ENCODE data around the gene ACOT8.
"Not testable (repeated sequence)": the region's sequence is repeated elsewhere in the genome, so short reads cannot be mapped to it uniquely, and the experiment has no call there.

Gene ACOT8

DNA sequence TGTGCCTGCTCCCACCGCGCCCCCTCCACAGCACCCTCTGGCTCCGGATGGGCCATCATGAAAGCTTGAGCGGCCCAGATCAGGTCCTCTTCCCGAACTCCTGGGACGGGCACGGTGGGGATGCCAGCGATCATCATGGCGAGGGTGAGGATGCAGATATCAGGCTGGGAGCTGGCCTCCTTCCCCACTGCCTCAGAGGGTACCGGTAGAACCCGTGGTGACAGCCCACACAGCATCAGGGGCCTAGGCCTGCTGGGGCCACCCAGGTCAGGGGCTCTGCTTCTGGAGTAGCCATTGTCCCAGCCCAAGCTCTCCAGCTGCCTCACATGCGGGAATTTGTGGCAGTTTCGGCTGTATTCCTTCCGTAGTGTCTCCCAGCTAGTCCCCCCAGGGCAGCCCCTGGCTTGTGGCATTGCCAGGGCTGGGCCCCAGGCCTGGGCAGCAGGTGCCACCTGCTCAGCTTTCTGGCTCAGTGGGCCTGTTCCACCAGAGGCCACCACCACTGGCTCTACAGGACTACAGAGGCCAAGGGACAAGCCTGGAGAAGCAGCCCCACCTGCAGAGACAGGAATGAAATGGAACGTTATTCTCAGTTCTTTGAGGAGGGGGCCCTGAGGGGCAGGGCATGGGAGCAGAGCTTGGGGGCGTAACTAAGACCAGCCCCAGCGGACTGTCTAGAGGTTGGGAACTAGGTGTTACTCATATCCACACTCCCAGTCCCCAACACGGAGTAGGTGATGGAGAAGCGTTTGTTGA is 29.6 kb upstream of the ACOT8 start:
- no peak overlapping the region for H3K4me3 ChIP-seq (ENCODE audit: low read depth, low read length)
- no peak for DNase-seq (ENCODE audit: low read depth)
- TF ChIP-seq, protein P1, sequence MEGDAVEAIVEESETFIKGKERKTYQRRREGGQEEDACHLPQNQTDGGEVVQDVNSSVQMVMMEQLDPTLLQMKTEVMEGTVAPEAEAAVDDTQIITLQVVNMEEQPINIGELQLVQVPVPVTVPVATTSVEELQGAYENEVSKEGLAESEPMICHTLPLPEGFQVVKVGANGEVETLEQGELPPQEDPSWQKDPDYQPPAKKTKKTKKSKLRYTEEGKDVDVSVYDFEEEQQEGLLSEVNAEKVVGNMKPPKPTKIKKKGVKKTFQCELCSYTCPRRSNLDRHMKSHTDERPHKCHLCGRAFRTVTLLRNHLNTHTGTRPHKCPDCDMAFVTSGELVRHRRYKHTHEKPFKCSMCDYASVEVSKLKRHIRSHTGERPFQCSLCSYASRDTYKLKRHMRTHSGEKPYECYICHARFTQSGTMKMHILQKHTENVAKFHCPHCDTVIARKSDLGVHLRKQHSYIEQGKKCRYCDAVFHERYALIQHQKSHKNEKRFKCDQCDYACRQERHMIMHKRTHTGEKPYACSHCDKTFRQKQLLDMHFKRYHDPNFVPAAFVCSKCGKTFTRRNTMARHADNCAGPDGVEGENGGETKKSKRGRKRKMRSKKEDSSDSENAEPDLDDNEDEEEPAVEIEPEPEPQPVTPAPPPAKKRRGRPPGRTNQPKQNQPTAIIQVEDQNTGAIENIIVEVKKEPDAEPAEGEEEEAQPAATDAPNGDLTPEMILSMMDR (IDR thresholded peaks at IDR 0.05; ENCODE audit: low read depth, low read length, missing control alignments) = no peak

DNA sequence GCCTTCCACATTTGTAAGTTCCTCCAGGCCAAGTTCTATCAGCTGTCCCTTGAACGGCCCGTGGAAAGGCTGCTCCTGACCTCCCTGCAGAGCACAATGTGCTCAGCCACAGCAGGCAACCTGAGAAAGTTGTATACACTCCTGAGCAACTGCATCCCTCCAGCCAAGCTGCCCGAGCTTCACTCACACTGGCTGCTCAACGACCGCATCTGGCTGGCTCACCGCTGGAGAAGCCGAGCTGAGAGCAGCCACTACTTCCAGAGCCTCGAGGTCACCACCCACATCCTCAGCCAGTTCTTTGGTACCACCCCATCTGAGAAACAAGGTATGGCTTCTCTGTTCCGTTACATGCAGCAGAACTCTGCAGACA is 25.9 kb upstream of the ACOT8 start:
- H3K4me3 ChIP-seq (ENCODE audit: low read depth, low read length) = no peak overlapping the region
- no peak for DNase-seq (ENCODE audit: low read depth)

GRCh38 chr20:45882469-45883099 is 25.4 kb upstream of the ACOT8 start:
- H3K4me3 ChIP-seq (ENCODE audit: low read depth, low read length) = no peak overlapping the region
- DNase-seq (ENCODE audit: low read depth) = no peak
- TF ChIP-seq, protein P1 (IDR thresholded peaks at IDR 0.05; ENCODE audit: low read depth, low read length, missing control alignments) = no peak

More for the DNA sequence above, 25.9 kb upstream of the ACOT8 start:
- TF ChIP-seq, protein P1 (IDR thresholded peaks at IDR 0.05; ENCODE audit: low read depth, low read length, missing control alignments) = no peak

DNA sequence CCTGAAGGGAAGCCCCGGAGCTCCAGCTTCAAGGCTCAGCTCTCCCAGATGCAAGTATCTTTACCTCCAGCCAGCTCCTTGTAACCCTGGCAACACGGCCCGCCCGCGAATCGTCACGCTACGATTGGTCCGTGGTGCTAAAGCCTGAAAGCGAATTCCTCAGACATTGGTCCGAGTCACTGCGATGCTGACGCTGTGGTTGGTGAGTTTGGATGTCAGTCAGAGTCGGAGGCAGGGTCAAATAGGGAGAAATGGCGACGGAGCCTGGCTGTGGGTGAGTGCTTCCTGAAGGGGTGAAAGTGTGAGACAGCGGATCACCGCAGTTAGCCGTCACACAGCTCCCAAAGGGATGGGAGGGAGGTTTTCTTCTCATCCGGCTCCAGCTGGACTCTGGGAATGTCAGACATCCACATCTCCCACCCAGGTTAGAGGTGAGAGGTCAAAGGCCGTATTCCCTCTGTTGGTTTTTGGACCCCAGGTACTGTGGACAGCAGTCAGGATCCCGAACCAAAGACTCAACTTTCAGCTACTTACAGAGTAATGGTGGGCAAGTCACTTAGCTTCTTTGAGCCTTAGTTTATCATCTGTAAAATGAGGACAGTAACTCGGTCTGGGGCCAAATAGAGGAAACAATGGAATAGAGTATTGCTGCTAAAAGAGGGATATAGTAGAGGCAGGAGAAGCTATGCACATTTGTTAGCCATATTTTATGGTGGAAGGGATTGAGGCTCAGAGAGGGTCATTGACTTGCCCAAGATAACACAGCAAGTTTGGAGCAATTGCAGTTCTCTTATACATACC is 24.0 kb upstream of the ACOT8 start, which contains the start of gene ZSWIM1:
Gene ZSWIM1 (plus strand): TSS at position 240 of the 801 bp plus-strand sequence. CDS start 1,366 bp downstream, outside the sequence.
- TF ChIP-seq, protein P1 (IDR thresholded peaks at IDR 0.05; ENCODE audit: low read depth, low read length, missing control alignments) = no peak
- DNase-seq (ENCODE audit: low read depth) = peak; percentile 99
- H3K4me3 ChIP-seq (ENCODE audit: low read depth, low read length) = peak within 1 kb of the TSS; percentile 88

GRCh38 chr20:45878076-45878761 is 21.0 kb upstream of the ACOT8 start:
- TF ChIP-seq, protein P1 (IDR thresholded peaks at IDR 0.05; ENCODE audit: low read depth, low read length, missing control alignments) = no peak
- no peak for DNase-seq (ENCODE audit: low read depth)
- H3K4me3 ChIP-seq (ENCODE audit: low read depth, low read length) = no peak overlapping the region

DNA sequence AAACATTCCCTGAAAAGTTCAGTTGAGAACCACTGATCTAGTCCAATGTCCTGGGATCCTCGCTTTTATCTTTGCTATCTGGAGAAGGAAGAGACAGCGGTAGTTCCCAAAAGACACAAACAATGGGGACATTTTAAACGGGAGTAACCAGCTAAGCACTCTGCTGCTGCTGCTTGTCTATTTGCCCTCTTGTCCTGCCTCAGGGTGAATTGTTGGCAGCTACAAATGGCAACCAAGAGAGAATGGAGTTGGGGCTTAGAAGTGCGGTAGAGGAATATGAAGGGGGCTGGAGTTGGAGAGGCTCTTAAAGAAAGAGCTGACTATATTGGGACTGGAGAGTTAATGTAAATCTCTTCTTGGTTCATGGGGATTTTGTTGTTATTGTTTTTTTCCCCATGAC is 17.4 kb upstream of the ACOT8 start:
- no peak overlapping the region for H3K4me3 ChIP-seq (ENCODE audit: low read depth, low read length)
- TF ChIP-seq, protein P1 (IDR thresholded peaks at IDR 0.05; ENCODE audit: low read depth, low read length, missing control alignments) = no peak
- no peak for DNase-seq (ENCODE audit: low read depth)

DNA sequence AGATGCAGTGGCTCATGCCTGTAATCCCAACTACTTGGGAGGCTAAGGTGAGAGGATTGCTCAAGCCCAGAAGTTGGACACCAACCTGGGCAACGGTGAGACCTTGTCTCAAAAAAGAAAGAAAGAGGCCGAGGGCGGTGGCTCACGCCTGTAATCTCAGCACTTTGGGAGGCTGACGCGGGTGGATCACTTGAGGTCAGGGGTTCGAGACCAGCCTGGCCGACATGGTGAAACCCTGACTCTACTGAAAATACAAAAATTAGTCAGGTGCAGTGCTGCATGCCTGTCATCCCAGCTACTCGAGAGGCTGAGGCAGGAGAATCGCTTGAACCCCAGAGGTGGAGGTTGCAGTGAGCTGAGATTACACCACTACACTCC is 16.9 kb upstream of the ACOT8 start:
- not testable (repeated sequence) for H3K4me3 ChIP-seq (ENCODE audit: low read depth, low read length); DNase-seq (ENCODE audit: low read depth)
